Colonic mucosa (tissue), 4 donors: ENCODE measurements around the gene NAGS. TPM values are rescaled to one million over a fixed set of nuclear protein-coding genes. Genes with fewer than 3 reads are reported as not detected.

ENCODE experiments used
- DNase-seq: peaks from one replicate; pipeline ENCODE4 v3.0.0-alpha.2; 2020
- H3K27ac ChIP-seq: fragments of 200-600 bp; one replicate; pipeline ENCODE4 v1.8.0; 2021
- H3K27me3 ChIP-seq: fragments of 200-600 bp; one replicate; pipeline ENCODE4 v1.8.0; 2021
- H3K36me3 ChIP-seq: fragments of 200-600 bp; one replicate; pipeline ENCODE4 v1.8.0; 2021
- H3K4me1 ChIP-seq: fragments of 200-600 bp; one replicate; pipeline ENCODE4 v1.8.0; 2021; ENCODE audit warnings: mild to moderate bottlenecking
- H3K4me3 ChIP-seq: fragments of 200-600 bp; one replicate; pipeline ENCODE4 v1.8.0; 2021
- H3K9ac ChIP-seq, 2 donors: one replicate each; pipeline ENCODE4 v1.7.0; 2013; ENCODE audit warnings: control low read depth in 2 of 2, low read depth in 2 of 2, low read length in 2 of 2
- H3K9me3 ChIP-seq: fragments of 200-600 bp; one replicate; pipeline ENCODE4 v1.8.0; 2021
- CTCF ChIP-seq: fragments of 200-600 bp; IDR thresholded peaks from one replicate; pipeline ENCODE4 v1.8.0; 2022; ENCODE audit warnings: antibody characterized with exemption, mild to moderate bottlenecking
- intact Hi-C: fragments of 100-400 bp; cut with DNase I; formaldehyde crosslinking; loops from one replicate; pipeline ENCODE4 v1.14.1; 2022
- total RNA-seq, 2 donors: library from RNA; stranded (reverse); fragmentation: NEBNext Ultra II Directional in 1 of 2; extraction: Animal tissue kit (Norgen Biotek cat#: 25700) in 1 of 2; gene quantifications; one replicate each; pipeline ENCODE4 v1.2.1, GENCODE V29; 2021
- donor health status: healthy.
- donor health status: DM: no; HTN: no; CAD: no.
- donor health status: DM: no; HTN: no; CAD: no.

NAGS gene
- total RNA-seq, 2 donors from 2014 or later = 5.2 to 14.0 TPM

GRCh38 chr17:43974382-43975266, 29.8 kb upstream of the NAGS start:
- DNase-seq = no peak
- Histone ChIP-seq H3K36me3 (no peaks in the 10 kb centered on the region), H3K4me1 (no peaks in the 10 kb centered on the region), H3K9ac (no peak overlapping the region), H3K27ac (no peak overlapping the region), H3K27me3 (no peaks in the 10 kb centered on the region), H3K9me3 (no peaks in the 10 kb centered on the region), H3K4me3 (no peak overlapping the region)
- no peak for TF ChIP-seq CTCF
- intact Hi-C loops = no loop called here

GRCh38 chr17:43975898-43976297, 28.5 kb upstream of the NAGS start:
- intact Hi-C loops = no loop called here
- no peak for DNase-seq
- Histone ChIP-seq H3K4me1 (no peaks in the 10 kb centered on the region), H3K4me3 (no peak overlapping the region), H3K9ac (no peak overlapping the region), H3K36me3 (no peaks in the 10 kb centered on the region), H3K27ac (no peak overlapping the region), H3K9me3 (no peaks in the 10 kb centered on the region), H3K27me3 (no peaks in the 10 kb centered on the region)
- no peak for TF ChIP-seq CTCF

GRCh38 chr17:43976963-43977837, 27.2 kb upstream of the NAGS start:
- DNase-seq = no peak
- Histone ChIP-seq H3K4me1 (no peaks in the 10 kb centered on the region), H3K9me3 (no peaks in the 10 kb centered on the region), H3K27me3 (peaks cover 1% of the 10 kb centered on the region), H3K36me3 (no peaks in the 10 kb centered on the region), H3K27ac (no peak overlapping the region), H3K9ac (no peak overlapping the region), H3K4me3 (no peak overlapping the region)
- intact Hi-C loops = no loop called here
- no peak for TF ChIP-seq CTCF

- no peak overlapping the region for H3K27ac ChIP-seq
- H3K4me3 ChIP-seq = no peak overlapping the region
- no peak overlapping the region for H3K9ac ChIP-seq
- peaks cover 8% of the 10 kb centered on the region for H3K27me3 ChIP-seq
- no peak for DNase-seq
- intact Hi-C loops = no loop called here
- no peaks in the 10 kb centered on the region for H3K36me3 ChIP-seq
- H3K4me1 ChIP-seq = no peaks in the 10 kb centered on the region
- no peaks in the 10 kb centered on the region for H3K9me3 ChIP-seq
- no peak for TF ChIP-seq CTCF
These were observed 26.3 kb upstream of the NAGS start for GRCh38 chr17:43978078-43978477.

- H3K9me3 ChIP-seq = no peaks in the 10 kb centered on the region
- intact Hi-C loops = no loop called here
- H3K36me3 ChIP-seq = no peaks in the 10 kb centered on the region
- no peak overlapping the region for H3K9ac ChIP-seq
- TF ChIP-seq CTCF = no peak
- no peak for DNase-seq
- H3K4me1 ChIP-seq = peaks cover 7% of the 10 kb centered on the region
- peaks cover 17% of the 10 kb centered on the region for H3K27me3 ChIP-seq
- H3K27ac ChIP-seq = no peak overlapping the region
- no peak overlapping the region for H3K4me3 ChIP-seq
These were observed 25.4 kb upstream of the NAGS start for GRCh38 chr17:43979011-43979410.
